Retinal pigment epithelial cell (primary cell): ENCODE data around the gene STEAP1B.
"Not testable (repeated sequence)": the region's sequence is repeated elsewhere in the genome, so short reads cannot be mapped to it uniquely, and the experiment has no call there.

Source experiments
- DNase-seq: peaks from one replicate; pipeline ENCODE4 v3.0.0-alpha.2; 2010; ENCODE audit warnings: low read depth
- H3K4me3 ChIP-seq: 2 replicates; pipeline ENCODE4 v1.5.1; 2011; ENCODE audit warnings: mild to moderate bottlenecking, low read length, control low read depth, moderate library complexity
- TF ChIP-seq, protein P1 (sequence below): conservative IDR thresholded peaks from 2 replicates; pipeline ENCODE4 v1.5.1; 2011; ENCODE audit warnings: low read depth, low read length, control low read depth, inconsistent platforms

The STEAP1B gene

DNA sequence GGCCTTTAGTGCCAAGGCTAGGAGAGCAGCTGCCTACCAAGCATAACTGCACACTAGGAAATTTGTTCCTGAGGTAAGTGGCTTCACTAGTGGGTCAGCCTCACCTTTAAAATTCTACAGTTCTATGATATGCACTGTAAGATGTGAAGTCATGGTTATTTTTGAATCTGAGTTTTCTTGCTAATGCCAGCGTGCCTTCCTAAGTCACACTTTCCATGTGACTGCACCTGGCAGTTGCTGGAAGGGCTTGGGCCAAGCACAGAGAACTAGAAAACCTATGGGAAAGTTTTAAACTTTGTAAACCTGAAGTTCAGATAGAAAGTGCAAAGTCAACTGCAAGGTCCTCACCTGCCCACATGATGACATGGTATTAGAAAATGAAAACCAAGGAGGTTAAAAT lies 42.5 kb downstream of the STEAP1B start:
- DNase-seq: no peak
- TF ChIP-seq, protein P1, sequence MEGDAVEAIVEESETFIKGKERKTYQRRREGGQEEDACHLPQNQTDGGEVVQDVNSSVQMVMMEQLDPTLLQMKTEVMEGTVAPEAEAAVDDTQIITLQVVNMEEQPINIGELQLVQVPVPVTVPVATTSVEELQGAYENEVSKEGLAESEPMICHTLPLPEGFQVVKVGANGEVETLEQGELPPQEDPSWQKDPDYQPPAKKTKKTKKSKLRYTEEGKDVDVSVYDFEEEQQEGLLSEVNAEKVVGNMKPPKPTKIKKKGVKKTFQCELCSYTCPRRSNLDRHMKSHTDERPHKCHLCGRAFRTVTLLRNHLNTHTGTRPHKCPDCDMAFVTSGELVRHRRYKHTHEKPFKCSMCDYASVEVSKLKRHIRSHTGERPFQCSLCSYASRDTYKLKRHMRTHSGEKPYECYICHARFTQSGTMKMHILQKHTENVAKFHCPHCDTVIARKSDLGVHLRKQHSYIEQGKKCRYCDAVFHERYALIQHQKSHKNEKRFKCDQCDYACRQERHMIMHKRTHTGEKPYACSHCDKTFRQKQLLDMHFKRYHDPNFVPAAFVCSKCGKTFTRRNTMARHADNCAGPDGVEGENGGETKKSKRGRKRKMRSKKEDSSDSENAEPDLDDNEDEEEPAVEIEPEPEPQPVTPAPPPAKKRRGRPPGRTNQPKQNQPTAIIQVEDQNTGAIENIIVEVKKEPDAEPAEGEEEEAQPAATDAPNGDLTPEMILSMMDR: no peak
- no peak overlapping the region for H3K4me3 ChIP-seq

DNA sequence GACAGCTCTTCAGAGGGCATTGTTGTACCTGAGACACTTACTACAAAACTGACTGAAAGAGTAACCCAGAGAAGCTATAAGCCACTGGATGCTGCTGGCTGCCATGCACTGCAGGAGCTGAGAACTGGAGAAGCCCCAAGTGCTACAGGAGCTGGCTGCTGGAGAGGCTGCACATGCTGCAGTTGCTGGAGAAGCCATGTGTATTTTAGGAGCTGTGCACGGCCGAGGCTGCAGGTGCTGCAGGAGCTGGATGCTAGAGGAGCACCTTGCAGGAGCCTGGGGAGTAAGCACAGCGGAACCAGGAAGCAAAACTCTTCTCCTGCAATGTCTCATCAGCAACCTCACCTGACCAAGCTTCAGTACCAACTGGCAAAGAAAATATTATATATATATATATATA lies 45.5 kb downstream of the STEAP1B start:
- TF ChIP-seq, protein P1: no peak
- no peak overlapping the region for H3K4me3 ChIP-seq
- no peak for DNase-seq

DNA sequence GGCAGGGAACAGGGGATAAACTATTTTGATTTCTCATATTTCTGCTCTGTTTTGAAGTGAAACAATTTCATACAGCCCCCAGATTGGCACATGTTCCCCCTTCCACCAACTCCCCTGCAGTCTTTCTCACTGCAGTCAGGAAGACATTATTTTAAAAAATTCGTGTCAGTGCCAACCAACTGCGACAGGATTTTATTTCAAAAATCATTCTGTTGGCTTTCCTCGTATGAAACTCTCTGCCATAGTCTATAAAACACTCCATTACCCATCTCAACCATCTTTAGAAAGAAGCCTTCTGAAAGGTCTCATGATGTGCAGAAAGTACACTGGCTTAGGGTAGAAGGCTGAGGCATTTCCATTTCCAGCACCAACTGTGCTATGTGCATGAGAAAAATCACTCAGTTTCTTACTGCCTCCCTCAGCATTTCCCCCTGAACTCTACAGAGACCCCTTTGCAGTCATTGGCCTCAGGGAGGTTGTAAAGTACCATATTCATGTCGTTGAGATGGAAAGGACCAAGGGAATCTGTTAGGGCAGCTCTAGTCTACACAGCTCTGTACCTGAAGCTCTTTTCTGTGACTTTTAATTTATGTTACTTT lies 46.9 kb downstream of the STEAP1B start:
- TF ChIP-seq, protein P1: no peak
- no peak overlapping the region for H3K4me3 ChIP-seq
- no peak for DNase-seq

DNA sequence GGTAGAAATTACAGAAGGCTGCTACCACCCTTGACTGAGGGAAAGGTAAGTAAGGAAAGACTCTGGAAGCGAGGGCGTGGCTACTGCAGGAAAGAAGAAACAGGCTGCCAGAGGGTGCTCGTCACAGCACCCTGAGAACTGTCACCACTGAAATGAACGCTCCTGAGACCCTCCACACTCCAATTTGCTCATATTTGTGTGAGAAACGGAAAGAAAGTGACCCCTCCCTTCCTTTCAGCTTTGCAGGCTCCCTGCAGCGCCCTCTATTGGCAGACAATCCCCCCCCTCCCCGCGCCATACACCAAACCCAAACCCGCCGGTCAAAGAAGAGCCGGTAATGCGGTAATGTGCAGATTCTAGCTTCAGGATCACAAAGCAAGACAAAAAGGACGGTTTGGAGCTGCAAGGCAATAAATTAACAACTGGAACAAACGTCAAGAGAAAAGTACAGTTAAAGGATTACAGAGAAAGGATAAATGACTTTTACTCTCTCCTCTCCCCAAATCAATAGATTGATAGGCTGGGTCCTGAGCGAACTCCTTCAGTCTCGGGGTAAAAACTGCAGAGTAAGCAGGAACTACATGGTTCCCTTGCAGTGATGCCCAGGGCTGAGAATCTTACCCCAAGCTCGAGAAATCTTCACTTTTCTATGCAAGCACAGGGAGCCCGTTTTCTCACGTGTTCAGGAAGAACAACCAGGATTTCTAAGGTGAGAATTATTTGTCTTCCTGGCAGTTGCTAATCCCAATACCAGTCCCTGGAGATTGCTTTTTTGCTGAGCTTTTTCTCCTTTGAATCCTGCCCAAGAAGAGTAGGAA lies 47.6 kb downstream of the STEAP1B start:
- H3K4me3 ChIP-seq: peak overlapping the region; percentile 35
- TF ChIP-seq, protein P1: peak; percentile 88
- DNase-seq: no peak

DNA sequence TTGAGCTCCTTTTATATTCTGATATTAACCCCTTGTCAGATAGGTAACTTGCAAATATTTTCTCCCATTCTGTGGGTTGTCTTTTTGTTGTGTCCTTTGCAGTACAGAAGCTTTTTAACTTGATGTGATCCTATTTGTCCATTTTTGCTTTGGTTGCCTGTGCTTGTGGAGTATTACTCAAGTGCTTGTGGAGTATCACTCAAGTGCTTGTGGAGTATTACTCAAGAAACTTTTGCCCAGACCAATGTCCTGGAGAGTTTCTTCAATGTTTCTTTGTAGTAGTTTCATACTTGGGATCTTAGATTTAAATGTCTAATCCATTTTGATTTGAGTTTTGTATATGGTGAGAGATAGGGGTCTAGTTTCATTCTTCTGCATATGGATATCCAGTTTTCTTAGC lies 50.0 kb downstream of the STEAP1B start:
- not testable (repeated sequence) for DNase-seq, H3K4me3 ChIP-seq

DNA sequence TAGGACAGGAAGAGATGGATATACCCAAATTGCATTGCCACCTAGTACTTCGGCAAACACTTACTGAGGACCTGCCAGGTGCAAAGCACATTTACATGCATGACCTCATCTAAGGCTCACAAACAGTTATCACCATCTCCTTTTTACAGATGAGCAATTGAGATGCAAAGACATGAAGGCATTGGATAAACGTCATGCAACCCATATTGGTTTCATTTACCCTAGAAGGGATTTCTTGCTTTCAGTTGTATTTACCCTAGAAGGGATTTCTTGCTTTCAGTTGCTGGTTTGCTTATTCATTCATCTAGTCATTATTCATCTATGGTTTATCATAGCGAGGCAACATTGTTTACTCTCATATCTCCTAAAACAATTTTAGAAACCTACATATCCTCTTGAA lies 52.2 kb downstream of the STEAP1B start:
- no peak for DNase-seq
- H3K4me3 ChIP-seq: no peak overlapping the region
- TF ChIP-seq, protein P1: no peak

DNA sequence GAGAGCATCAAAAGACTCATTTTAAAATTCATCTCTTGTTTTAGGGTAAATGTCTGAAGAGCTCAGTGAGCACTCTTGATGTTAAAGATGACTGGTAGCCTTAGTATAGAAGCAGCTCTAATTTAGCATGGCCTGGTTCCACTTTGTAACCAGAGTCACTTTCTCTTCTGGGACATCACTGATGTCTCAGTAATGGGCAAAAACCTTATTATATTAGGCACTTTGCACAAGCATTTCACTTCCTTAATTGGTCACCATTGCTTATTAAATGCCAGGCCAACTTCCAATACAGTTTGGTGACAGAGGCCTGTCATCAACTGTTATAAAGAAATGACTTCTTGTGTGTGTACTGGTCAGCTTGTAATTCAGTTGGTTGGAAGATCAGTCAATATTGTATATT lies 53.0 kb downstream of the STEAP1B start:
- no peak for DNase-seq
- H3K4me3 ChIP-seq: no peak overlapping the region
- TF ChIP-seq, protein P1: no peak
